HK-2 (cell line): ENCODE results near the gene CXorf66.
"Not testable (repeated sequence)": the region's sequence is repeated elsewhere in the genome, so short reads cannot be mapped to it uniquely, and the experiment has no call there.

Experiments used
- DNase-seq: peaks from one replicate; pipeline ENCODE4 v3.0.0-alpha.2; 2018; ENCODE audit not compliant: unreplicated experiment

The CXorf66 gene

DNA sequence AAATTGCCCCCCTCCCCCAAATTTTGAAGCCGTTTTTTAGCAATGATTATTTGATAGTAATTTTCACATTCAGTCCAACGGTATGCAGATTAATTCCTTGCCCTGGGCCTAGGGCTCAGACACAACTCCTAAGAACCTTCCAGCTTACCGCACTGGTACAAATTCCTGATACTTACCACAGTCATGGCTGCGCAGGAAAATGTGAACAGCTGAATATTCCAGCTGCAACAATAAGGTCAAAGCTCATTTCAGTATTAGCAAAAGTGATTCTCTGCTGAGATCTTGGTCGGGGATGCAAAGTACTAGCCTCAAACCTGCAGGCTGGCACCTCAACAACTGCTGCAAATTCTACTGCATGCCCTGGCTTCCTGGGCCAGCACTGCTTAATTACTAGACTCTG is 35.4 kb downstream of the CXorf66 start:
- no peak for DNase-seq

DNA sequence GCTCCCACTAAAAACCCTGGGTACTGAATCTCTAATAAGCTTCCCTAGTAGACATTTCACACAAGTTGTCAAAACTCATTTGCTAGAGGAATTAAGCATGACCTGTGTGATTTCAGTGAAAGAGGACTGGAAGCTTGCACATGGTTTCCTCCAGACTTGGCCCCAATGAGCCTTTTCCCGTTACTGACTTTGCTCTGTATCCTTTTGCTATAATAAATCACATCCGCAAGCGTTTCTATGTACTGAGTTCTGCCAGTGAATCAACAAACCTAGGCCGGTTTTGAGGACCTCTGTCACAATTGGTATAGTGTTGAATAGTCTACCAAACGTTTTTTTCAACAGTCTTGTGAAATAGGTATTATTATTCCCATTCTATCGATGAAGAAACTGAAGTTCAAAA is 40.6 kb downstream of the CXorf66 start:
- DNase-seq, result no peak

DNA sequence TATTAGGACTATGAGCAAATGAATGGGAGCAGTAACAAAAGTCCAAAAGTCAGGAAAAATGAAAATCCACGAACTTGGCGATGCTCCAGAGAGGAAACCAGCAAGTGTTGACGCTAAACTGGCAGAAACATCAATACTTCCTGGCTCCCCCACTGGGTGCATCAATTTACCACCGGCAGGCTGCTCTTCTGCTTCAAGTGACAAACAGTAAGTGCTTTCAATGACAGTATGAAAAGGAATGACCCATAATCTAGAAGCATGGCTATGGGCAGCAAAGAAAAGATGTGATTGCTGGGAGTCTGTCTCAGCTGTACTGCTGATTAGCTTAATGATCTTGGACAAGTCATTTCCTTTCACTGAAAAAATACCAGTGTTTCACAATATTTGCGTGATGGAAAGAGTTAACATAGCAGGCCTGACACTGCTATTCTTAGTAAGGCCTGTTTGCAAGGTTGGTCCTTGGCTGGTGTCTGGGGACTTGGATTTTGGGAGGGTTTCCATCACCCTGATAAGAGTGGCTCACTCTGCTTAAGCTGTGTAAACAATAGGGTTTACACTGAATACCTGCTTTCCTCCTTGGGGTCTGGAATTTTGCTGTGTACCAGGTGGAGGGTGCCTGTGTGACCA is 41.1 kb downstream of the CXorf66 start:
- no peak for DNase-seq

DNA sequence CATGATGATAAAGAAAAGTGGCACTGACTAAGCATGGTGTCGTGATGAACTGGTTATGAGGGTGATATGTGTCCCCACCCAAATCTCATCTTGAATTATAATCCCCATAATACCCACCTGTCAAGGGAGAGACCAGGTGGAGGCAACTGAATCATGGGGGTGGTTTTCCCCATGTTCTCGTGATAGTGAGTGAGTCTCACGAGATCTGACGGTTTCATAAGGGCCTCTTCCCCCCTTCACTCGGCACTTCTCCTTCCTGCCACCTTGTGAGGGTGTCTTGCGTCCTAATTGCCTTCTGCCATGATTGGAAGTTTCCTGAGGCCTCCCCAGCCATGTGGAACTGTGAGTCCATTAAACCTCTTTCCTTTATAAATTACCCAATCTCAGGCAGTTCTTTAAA is 44.2 kb downstream of the CXorf66 start:
- not testable (repeated sequence) for DNase-seq

DNA sequence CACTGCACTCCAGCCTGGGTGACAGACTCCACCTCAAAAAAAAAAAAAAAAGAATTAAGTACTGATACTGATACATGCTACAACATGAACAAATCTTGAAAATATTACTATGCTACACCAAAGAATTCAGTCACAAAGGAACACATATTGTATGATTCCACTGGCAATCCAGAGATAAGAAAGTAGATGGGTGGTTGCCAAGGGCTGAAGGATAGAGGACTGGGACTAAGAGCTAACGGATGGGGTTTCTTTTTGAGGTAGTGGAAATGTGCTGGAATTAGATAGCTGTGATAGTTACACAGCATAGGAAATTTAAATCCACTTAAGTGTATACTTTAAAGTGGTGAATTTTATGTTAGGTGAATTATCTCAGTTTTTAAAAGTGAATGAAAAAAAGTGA is 45.0 kb downstream of the CXorf66 start:
- DNase-seq, result no peak

DNA sequence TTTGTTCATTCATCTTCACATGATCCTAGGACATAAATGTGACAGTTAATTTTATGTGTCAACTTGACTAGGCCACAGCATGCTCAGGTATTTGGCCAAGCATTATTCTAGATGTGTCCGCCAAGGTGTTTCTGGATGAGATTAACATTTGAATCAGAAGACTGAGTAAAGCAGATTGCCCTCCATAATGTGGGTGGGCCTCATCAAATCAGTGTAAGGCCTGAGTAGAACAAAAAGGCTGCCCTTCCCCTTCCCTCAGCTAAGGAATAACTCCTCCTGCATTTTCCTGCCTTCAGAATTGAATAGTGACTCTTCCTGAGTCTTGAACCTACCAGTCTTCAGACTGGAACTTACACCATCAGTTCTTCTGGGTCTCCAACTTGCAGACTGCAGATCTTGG is 50.9 kb downstream of the CXorf66 start:
- no peak for DNase-seq

DNA sequence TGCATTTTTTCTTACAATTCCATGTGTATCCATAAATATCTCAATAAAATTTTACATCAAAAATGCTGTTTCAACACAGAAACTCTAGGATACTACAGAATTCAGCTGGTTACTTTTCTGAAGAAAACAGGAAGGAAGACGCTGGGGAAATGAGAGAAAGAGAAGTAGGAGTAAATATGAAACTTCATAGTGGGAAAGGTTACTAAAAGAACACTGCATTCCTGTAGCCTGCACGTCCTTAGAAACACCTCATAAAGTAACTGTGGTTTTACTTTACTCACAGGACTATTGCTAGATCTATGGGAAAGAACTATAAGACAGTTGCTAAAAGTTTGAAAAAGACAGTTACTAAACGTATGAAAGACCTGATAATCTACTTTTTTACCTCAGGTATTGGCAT is 55.6 kb downstream of the CXorf66 start:
- no peak for DNase-seq

DNA sequence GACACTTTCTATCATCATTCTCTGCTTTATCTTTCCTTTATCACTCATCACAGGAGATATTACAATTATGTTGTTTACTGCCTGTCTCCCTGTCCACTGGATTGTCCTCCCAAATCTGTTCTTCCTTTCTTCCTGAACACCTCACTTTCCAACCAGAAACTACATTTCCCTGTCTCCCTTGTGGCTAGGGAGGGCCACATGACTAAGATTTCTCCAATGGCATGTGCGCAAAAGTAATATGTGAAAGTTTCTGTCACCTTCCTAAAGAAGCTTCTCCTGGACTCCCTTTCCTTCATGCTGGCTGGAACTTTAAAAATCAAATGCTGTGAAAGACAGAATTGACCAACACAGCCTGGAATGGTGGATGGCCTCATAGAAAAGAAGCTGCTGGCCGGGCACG is 58.2 kb downstream of the CXorf66 start:
- no peak for DNase-seq

DNA sequence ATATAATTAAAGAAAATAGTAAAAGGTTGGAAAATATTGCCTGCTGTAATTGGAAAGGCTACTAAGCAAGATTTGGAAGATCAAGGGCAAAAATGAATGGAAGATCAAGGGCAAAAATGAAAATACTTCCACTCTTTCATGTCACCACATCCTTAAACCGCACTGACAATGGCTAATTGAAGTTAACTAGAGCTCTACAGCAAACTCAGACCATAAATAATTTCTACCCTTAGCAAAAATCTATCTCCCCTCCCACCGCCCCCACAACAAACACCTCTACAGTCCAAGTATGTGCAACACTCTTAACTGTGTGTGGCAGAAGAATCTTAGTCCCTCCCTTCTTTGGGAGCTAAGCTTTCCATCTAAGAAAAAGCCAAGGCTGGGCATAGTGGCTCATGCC is 59.6 kb downstream of the CXorf66 start:
- no peak for DNase-seq
